ENCODE results near the gene MAN2B1. TPM values are rescaled to one million over a fixed set of nuclear protein-coding genes. Genes with fewer than 3 reads are reported as not detected.
"Not testable (repeated sequence)": the region's sequence is repeated elsewhere in the genome, so short reads cannot be mapped to it uniquely, and the experiment has no call there.

The MAN2B1 gene
- polyA plus RNA-seq, 1 donor from 2014 or later: 99.6 TPM

DNA sequence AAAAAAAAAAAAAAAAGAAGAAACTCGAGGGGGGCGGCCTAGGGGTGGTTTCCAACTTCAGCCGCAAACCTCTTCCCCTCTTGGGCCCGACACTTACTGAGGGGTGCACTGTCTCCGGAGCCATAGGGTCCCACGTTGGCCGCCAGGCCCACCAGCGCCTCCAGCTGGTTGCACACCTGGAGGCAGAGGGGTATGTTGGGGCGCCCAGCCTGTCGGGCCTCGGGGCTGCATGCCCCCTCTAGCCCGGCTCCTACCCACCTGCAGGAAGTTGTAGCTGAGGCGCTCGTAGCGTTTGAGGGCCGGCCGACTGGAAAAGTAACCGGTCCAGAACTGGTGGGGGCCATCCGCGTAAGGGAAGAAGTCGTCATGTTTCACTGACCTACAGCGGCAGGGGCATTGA, 8.6 kb downstream of the MAN2B1 start:
- no peak overlapping the region for H3K27ac Mint-ChIP-seq
- H3K9me3 Mint-ChIP-seq: no peaks in the 10 kb centered on the region
- no peak overlapping the region for H3K4me3 Mint-ChIP-seq
- peaks cover 12% of the 10 kb centered on the region for H3K36me3 Mint-ChIP-seq
- peaks cover 0 to 4% (median 0%) of the 10 kb centered on the region in 3 donors for H3K4me1 Mint-ChIP-seq
- H3K27me3 Mint-ChIP-seq: no peaks in the 10 kb centered on the region

GRCh38 chr19:12656899-12657571, 9.5 kb downstream of the MAN2B1 start:
- peaks cover 12% of the 10 kb centered on the region for H3K36me3 Mint-ChIP-seq

DNA sequence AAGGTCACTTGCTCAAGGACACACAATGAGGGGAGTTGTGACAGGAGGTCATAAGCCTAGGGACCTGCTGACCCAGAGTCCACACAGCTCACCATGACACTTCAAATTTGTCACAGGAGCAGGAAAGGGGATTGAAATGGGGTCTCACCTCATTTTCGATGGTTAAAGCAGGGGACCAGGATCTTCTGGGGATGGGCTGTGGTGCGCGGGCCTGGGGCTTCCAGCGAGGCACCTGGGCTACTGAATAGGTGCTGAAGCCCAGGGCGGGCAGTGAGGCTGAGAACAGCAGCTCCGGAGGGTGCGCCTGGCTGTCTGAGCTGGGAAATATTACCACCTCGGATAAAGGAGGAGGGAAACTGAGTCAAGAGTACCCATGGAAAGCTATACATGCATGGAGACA, 11.0 kb downstream of the MAN2B1 start:
- peaks cover 0 to 6% (median 0%) of the 10 kb centered on the region in 3 donors for H3K4me1 Mint-ChIP-seq
- no peaks in the 10 kb centered on the region for H3K9me3 Mint-ChIP-seq
- no peak overlapping the region for H3K4me3 Mint-ChIP-seq
- H3K27me3 Mint-ChIP-seq: no peaks in the 10 kb centered on the region
- H3K27ac Mint-ChIP-seq: peak overlapping the region in 2 of 3 donors; percentile 80 to 82
- H3K36me3 Mint-ChIP-seq: peaks cover 12% of the 10 kb centered on the region

More at GRCh38 chr19:12656899-12657571, 9.5 kb downstream of the MAN2B1 start:
- Mint-ChIP-seq H3K4me3 (no peak overlapping the region), H3K27me3 (no peaks in the 10 kb centered on the region), H3K4me1 (peaks cover 0 to 4% (median 0%) of the 10 kb centered on the region in 3 donors), H3K27ac (peak overlapping the region in 1 of 3 donors; percentile 16), H3K9me3 (no peaks in the 10 kb centered on the region)

- H3K36me3 Mint-ChIP-seq: peaks cover 7% of the 10 kb centered on the region
- no peak overlapping the region for H3K27ac Mint-ChIP-seq
- H3K4me1 Mint-ChIP-seq: peaks cover 0 to 3% (median 0%) of the 10 kb centered on the region in 3 donors
- H3K4me3 Mint-ChIP-seq: no peak overlapping the region
- no peaks in the 10 kb centered on the region for H3K27me3 Mint-ChIP-seq
- no peaks in the 10 kb centered on the region for H3K9me3 Mint-ChIP-seq
Observed at GRCh38 chr19:12652219-12652618, 14.3 kb downstream of the MAN2B1 start.

DNA sequence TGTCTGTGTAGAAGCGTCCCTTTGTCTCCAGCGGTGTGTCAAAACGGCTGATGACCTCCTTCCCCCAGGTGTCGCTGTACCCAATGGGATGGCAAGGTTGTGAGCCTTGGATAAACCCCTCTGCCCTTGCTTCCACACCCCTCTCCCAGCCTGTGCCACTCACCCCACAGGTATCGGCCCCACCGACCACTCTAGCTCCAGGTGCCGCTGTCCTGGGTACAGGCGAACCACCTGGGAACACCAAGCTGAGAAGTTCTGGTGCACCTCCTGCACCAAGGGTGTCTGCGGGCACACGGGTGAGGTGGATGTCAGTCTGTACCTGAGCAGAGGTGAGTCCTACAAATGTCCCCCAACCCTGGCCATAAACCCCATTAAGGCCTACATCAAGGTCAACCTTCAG, 16.6 kb downstream of the MAN2B1 start:
- Mint-ChIP-seq H3K4me3 (no peak overlapping the region), H3K27me3 (no peaks in the 10 kb centered on the region), H3K4me1 (peaks cover 0 to 2% (median 0%) of the 10 kb centered on the region in 3 donors), H3K9me3 (no peaks in the 10 kb centered on the region), H3K36me3 (no peaks in the 10 kb centered on the region), H3K27ac (no peak overlapping the region)

DNA sequence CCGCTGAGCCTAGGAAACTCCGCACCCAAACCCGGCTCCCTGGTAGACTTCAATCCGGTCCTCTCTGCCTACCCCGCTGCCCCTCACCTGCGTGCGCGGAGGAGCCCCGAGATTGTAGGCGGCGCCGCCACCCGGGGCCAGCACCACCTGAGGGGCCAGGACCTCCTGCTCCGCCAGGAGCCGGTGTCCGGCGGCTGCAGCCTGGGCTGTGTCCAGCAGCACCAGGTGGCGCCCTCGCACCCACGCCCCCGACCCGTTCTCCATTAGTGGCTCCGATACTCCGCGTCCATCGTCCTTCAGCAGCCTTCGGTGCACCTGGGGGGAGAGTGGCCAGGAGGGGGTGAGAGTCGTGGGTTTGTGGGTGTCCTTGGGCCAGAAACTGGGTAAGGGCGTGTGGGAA, 18.5 kb downstream of the MAN2B1 start:
- H3K27ac Mint-ChIP-seq: no peak overlapping the region
- H3K36me3 Mint-ChIP-seq: no peaks in the 10 kb centered on the region
- no peak overlapping the region for H3K4me3 Mint-ChIP-seq
- no peaks in the 10 kb centered on the region for H3K9me3 Mint-ChIP-seq
- peaks cover 0 to 2% (median 0%) of the 10 kb centered on the region in 3 donors for H3K4me1 Mint-ChIP-seq
- H3K27me3 Mint-ChIP-seq: no peaks in the 10 kb centered on the region

- no peaks in the 10 kb centered on the region for H3K27me3 Mint-ChIP-seq
- no peaks in the 10 kb centered on the region for H3K9me3 Mint-ChIP-seq
- H3K4me1 Mint-ChIP-seq: peaks cover 0 to 2% (median 0%) of the 10 kb centered on the region in 3 donors
- no peak overlapping the region for H3K4me3 Mint-ChIP-seq
- no peak overlapping the region for H3K27ac Mint-ChIP-seq
- no peaks in the 10 kb centered on the region for H3K36me3 Mint-ChIP-seq
Observed at GRCh38 chr19:12647490-12648071, 19.0 kb downstream of the MAN2B1 start.

DNA sequence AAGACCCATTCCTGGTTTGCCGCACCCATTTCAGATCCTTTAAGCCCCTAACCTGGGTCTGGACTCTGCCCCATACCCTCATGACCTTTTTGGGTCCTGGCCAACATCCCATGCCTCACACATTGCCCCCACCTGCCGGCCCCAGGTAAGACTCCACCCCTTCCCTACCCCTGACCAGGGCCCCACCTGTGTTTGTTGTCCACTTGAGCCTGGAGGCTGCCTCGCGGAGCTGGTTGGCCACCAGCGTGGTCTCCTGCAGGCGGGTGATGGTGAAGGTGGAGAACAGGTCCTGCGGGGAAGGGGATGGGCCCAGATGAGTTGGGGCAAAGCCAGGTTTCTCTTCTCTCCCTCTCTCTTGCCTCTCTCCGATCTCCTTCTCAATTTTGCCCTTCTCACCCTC, 19.5 kb downstream of the MAN2B1 start:
- Mint-ChIP-seq H3K4me3 (no peak overlapping the region), H3K4me1 (peaks cover 0 to 2% (median 0%) of the 10 kb centered on the region in 3 donors), H3K36me3 (peaks cover 1% of the 10 kb centered on the region), H3K27ac (no peak overlapping the region), H3K9me3 (no peaks in the 10 kb centered on the region), H3K27me3 (no peaks in the 10 kb centered on the region)

- Mint-ChIP-seq H3K4me1 (peaks cover 0 to 2% (median 0%) of the 10 kb centered on the region in 3 donors), H3K9me3 (no peaks in the 10 kb centered on the region), H3K27ac (no peak overlapping the region)
Observed at GRCh38 chr19:12646551-12646950, 20.0 kb downstream of the MAN2B1 start.

DNA sequence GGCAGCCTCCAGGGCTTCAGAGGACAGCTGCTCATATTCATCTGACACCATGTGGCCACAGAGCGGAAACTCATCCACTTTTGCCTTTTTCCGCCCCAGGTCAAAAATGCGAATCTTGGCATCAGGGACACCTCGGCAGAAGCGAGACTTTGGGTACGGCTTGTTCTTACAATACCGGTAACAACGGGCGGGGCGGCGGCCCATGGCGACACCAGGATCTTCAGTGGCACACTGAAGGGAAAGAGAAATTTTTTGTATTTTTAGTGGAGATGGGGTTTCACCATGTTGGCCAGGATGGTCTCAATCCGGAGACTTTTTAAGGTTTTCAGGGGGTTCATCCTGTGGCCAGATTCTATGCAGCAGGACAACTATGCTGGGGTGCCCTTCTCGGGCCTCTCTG, 22.8 kb downstream of the MAN2B1 start:
- H3K9me3 Mint-ChIP-seq, H3K27me3 Mint-ChIP-seq, H3K27ac Mint-ChIP-seq, H3K36me3 Mint-ChIP-seq, H3K4me1 Mint-ChIP-seq, H3K4me3 Mint-ChIP-seq: not testable (repeated sequence)

More at GRCh38 chr19:12646551-12646950, 20.0 kb downstream of the MAN2B1 start:
- Mint-ChIP-seq H3K4me3 (no peak overlapping the region), H3K27me3 (no peaks in the 10 kb centered on the region), H3K36me3 (peaks cover 1% of the 10 kb centered on the region)

DNA sequence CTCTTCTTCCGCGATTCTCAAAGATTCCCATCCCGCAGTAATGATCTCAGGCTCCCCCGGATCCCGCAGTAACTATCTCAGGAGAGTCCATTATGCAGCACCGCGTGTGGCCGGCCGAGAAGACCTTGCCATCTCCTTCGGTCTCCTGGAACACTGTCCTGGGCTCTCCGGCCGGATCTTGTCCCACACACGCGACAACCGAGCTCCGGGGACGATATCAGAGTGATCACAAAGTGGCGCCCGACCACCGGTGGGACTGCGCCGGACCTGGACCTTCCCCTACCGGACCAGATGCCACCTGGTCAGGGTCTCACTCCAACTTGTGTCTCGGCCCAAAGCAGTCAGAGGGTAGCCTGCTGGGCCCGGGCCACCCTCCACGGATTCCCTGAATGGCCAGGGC, 24.0 kb downstream of the MAN2B1 start:
- Mint-ChIP-seq H3K27ac (no peak overlapping the region), H3K36me3 (peaks cover 1% of the 10 kb centered on the region), H3K4me3 (no peak overlapping the region), H3K9me3 (no peaks in the 10 kb centered on the region), H3K4me1 (peaks cover 6 to 8% (median 6%) of the 10 kb centered on the region in 3 donors), H3K27me3 (no peaks in the 10 kb centered on the region)

- Mint-ChIP-seq H3K9me3 (no peaks in the 10 kb centered on the region), H3K4me1 (peaks cover 6 to 8% (median 6%) of the 10 kb centered on the region in 3 donors), H3K36me3 (peaks cover 1% of the 10 kb centered on the region), H3K27ac (peak overlapping the region in 1 of 3 donors; percentile 10), H3K4me3 (no peak overlapping the region), H3K27me3 (no peaks in the 10 kb centered on the region)
Observed at GRCh38 chr19:12641456-12641855, 25.1 kb downstream of the MAN2B1 start.

DNA sequence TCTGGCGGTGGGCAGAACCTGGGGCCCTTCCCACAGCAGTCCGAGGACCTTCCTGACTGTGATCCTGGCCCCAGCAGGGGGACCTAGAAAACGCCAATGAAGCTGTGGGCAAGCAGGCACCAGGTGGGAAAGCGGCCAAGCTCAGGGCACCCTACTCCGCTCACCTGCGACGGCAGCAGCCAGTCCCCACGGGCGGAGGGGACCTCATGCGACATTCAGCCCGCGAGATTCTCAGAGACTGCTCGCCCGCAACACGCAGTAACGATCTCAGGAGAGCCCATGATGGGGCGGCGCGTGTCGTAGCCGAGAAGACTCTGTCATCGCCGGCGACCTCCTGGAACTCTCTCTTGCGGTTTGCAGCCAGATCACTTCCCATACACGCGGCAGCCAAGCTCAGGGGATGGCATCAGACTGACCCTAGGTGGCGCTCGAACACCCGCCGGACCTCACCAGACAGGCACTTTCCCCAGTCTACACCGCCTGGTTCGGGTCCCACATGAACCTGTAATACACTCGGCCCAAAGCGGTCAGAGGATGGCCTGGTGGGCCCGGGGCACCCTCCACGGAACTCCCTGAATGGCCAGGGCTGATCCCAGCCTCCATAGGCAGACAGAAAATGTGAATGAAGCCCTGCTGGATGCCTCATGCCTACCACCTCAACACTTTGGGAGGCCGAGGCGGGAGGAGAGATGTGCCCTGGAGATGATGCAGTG, 26.5 kb downstream of the MAN2B1 start:
- peak overlapping the region; percentile 21 to 92 (median 78) for H3K4me3 Mint-ChIP-seq
- H3K4me1 Mint-ChIP-seq: peaks cover 6 to 12% (median 8%) of the 10 kb centered on the region in 3 donors
- H3K27ac Mint-ChIP-seq: peak overlapping the region; percentile 34 to 60 (median 39)
- no peaks in the 10 kb centered on the region for H3K9me3 Mint-ChIP-seq
- no peaks in the 10 kb centered on the region for H3K27me3 Mint-ChIP-seq
- H3K36me3 Mint-ChIP-seq: peaks cover 1% of the 10 kb centered on the region

GRCh38 chr19:12638611-12639182, 27.8 kb downstream of the MAN2B1 start:
- no peak overlapping the region for H3K4me3 Mint-ChIP-seq
- H3K9me3 Mint-ChIP-seq: no peaks in the 10 kb centered on the region
- peaks cover 6 to 12% (median 9%) of the 10 kb centered on the region in 3 donors for H3K4me1 Mint-ChIP-seq
- no peak overlapping the region for H3K27ac Mint-ChIP-seq
- no peaks in the 10 kb centered on the region for H3K27me3 Mint-ChIP-seq
- peaks cover 1% of the 10 kb centered on the region for H3K36me3 Mint-ChIP-seq

DNA sequence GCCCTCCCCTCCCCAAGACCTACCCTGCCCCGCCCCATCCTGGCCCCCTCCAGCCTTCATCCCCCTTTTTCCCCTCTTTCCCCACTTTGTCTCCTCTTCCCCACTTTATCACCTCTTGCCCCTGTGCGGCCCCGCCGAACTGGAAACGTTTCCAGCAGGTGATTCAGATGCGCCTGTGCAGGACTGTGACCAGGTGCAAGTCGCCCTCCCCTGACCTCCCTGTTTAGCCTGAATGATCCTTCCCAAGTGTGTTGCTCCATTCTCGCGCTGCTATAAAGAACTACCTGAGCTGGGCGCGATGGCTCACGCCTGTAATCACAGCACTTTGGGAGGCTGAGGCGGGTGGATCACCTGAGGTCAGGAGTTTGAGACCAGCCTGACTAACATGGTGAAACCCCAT, 29.9 kb downstream of the MAN2B1 start:
- no peak overlapping the region for H3K4me3 Mint-ChIP-seq
- H3K4me1 Mint-ChIP-seq: peaks cover 6 to 12% (median 9%) of the 10 kb centered on the region in 3 donors
- H3K9me3 Mint-ChIP-seq: no peaks in the 10 kb centered on the region
- H3K36me3 Mint-ChIP-seq: no peaks in the 10 kb centered on the region
- no peaks in the 10 kb centered on the region for H3K27me3 Mint-ChIP-seq
- no peak overlapping the region for H3K27ac Mint-ChIP-seq
